H9 (cell line): ENCODE measurements around the gene NRCAM. TPM values are rescaled to one million over a fixed set of nuclear protein-coding genes. Genes with fewer than 3 reads are reported as not detected.
"Not testable (repeated sequence)": the region's sequence is repeated elsewhere in the genome, so short reads cannot be mapped to it uniquely, and the experiment has no call there.

Experiments
- DNase-seq: peaks from one replicate; pipeline ENCODE4 v3.0.0-alpha.2; 2017
- H2AFZ ChIP-seq: one replicate; pipeline ENCODE4 v1.6.1; 2013; ENCODE audit warnings: mild to moderate bottlenecking, low read length, control low read depth, moderate library complexity
- H2AK5ac ChIP-seq: 2 replicates; pipeline ENCODE4 v1.6.1; 2013; ENCODE audit warnings: low read length, control low read depth, mixed read lengths; ENCODE audit not compliant: insufficient read length
- H2BK120ac ChIP-seq: one replicate; pipeline ENCODE4 v1.6.1; 2013; ENCODE audit warnings: low read depth, mild to moderate bottlenecking, low read length, control low read depth, inconsistent platforms; ENCODE audit not compliant: poor library complexity, severe bottlenecking
- H2BK12ac ChIP-seq: 2 replicates; pipeline ENCODE4 v1.6.1; 2013; ENCODE audit warnings: low read length, control low read depth, mixed read lengths, low read depth; ENCODE audit not compliant: insufficient read length
- H2BK15ac ChIP-seq: 2 replicates; pipeline ENCODE4 v1.6.1; 2013; ENCODE audit warnings: low read depth, low read length, control low read depth
- H2BK20ac ChIP-seq: one replicate; pipeline ENCODE4 v1.6.1; 2013; ENCODE audit warnings: low read depth, mild to moderate bottlenecking, low read length, control low read depth, inconsistent platforms; ENCODE audit not compliant: poor library complexity, severe bottlenecking
- H2BK5ac ChIP-seq: 2 replicates; pipeline ENCODE4 v1.6.1; 2013; ENCODE audit warnings: low read length, control low read depth, mixed read lengths; ENCODE audit not compliant: insufficient read length
- H3K14ac ChIP-seq: 2 replicates; pipeline ENCODE4 v1.6.1; 2013; ENCODE audit warnings: low read length, control low read depth; ENCODE audit not compliant: insufficient read depth
- H3K18ac ChIP-seq: 2 replicates; pipeline ENCODE4 v1.6.1; 2013; ENCODE audit warnings: low read depth, mild to moderate bottlenecking, mixed read lengths, low read length, control low read depth; ENCODE audit not compliant: insufficient read length
- H3K23ac ChIP-seq: 2 replicates; pipeline ENCODE4 v1.6.1; 2013; ENCODE audit warnings: low read length, control low read depth, mixed read lengths, low read depth; ENCODE audit not compliant: insufficient read length
- H3K23me2 ChIP-seq: 2 replicates; pipeline ENCODE4 v1.6.1; 2013; ENCODE audit warnings: low read depth, mild to moderate bottlenecking, mixed read lengths, low read length, control low read depth; ENCODE audit not compliant: insufficient read length, poor library complexity, severe bottlenecking
- H3K27ac ChIP-seq: 2 replicates; pipeline ENCODE4 v1.5.1; 2013; ENCODE audit warnings: low read length, control low read depth, mixed read lengths, low read depth; ENCODE audit not compliant: insufficient read length
- H3K27me3 ChIP-seq: 2 replicates; pipeline ENCODE4 v1.6.1; 2013; ENCODE audit warnings: low read length, control low read depth, inconsistent platforms; ENCODE audit not compliant: insufficient read depth
- H3K4ac ChIP-seq: 2 replicates; pipeline ENCODE4 v1.6.1; 2013; ENCODE audit warnings: low read depth, mild to moderate bottlenecking, control low read depth, inconsistent platforms, low read length, moderate library complexity
- H3K4me1 ChIP-seq: 2 replicates; pipeline ENCODE4 v1.6.1; 2013; ENCODE audit warnings: low read length, control low read depth, inconsistent platforms; ENCODE audit not compliant: insufficient read depth
- H3K4me2 ChIP-seq: 2 replicates; pipeline ENCODE4 v1.6.1; 2013; ENCODE audit warnings: low read length, control low read depth, mixed read lengths; ENCODE audit not compliant: insufficient read length, insufficient read depth
- H3K56ac ChIP-seq: 2 replicates; pipeline ENCODE4 v1.6.1; 2013; ENCODE audit warnings: low read depth, mild to moderate bottlenecking, mixed read lengths, low read length, control low read depth; ENCODE audit not compliant: insufficient read length
- H3K79me1 ChIP-seq: 2 replicates; pipeline ENCODE4 v1.6.1; 2013; ENCODE audit warnings: low read depth, mild to moderate bottlenecking, moderate library complexity, low read length, control low read depth, inconsistent platforms; ENCODE audit not compliant: insufficient read depth, poor library complexity, severe bottlenecking
- H3K79me2 ChIP-seq: 2 replicates; pipeline ENCODE4 v1.6.1; 2013; ENCODE audit warnings: low read length, control low read depth, inconsistent platforms; ENCODE audit not compliant: insufficient read depth
- H3K9ac ChIP-seq: 2 replicates; pipeline ENCODE4 v1.6.1; 2013; ENCODE audit warnings: low read length, control low read depth, mixed read lengths; ENCODE audit not compliant: insufficient read length; ENCODE audit errors: extremely low read depth
- H3K9me3 ChIP-seq: one replicate; pipeline ENCODE4 v1.6.1; 2013; ENCODE audit warnings: low read depth, low read length, inconsistent platforms; ENCODE audit not compliant: control insufficient read depth
- H3T11ph ChIP-seq: one replicate; pipeline ENCODE4 v1.6.1; 2013; ENCODE audit warnings: mild to moderate bottlenecking, low read length, control low read depth, inconsistent platforms
- H4K20me1 ChIP-seq: one replicate; pipeline ENCODE4 v1.6.1; 2013; ENCODE audit not compliant: control insufficient read depth, insufficient read length, insufficient read depth
- H4K5ac ChIP-seq: 2 replicates; pipeline ENCODE4 v1.6.1; 2013; ENCODE audit warnings: low read depth, mild to moderate bottlenecking, mixed read lengths, low read length, control low read depth; ENCODE audit not compliant: insufficient read length
- H4K8ac ChIP-seq: replicated peaks from 2 replicates; pipeline ENCODE4 v1.6.1; 2013; ENCODE audit warnings: low read length, control low read depth, mixed read lengths, low read depth; ENCODE audit not compliant: insufficient read length
- H4K91ac ChIP-seq: 2 replicates; pipeline ENCODE4 v1.6.1; 2013; ENCODE audit warnings: low read depth, mild to moderate bottlenecking, moderate library complexity, mixed read lengths, low read length, control low read depth; ENCODE audit not compliant: insufficient read length
- H3K27ac Mint-ChIP-seq, 3 experiments: 2 replicates in 2 of 3; 3 replicates in 1 of 3; pipeline ENCODE4 v1.8.0; 2020 to 2021; ENCODE audit warnings: mixed read lengths in 3 of 3, mild to moderate bottlenecking in 1 of 3, moderate library complexity in 1 of 3
- H3K27me3 Mint-ChIP-seq: 2 replicates; pipeline ENCODE4 v1.8.0; 2021; ENCODE audit warnings: low read depth, mild to moderate bottlenecking, moderate library complexity, mixed read lengths
- H3K36me3 Mint-ChIP-seq, 3 experiments: 2 replicates in 2 of 3; 3 replicates in 1 of 3; pipeline ENCODE4 v1.8.0; 2020 to 2021; ENCODE audit warnings: low read depth in 3 of 3, mixed read lengths in 3 of 3; ENCODE audit not compliant: insufficient read depth in 1 of 3
- H3K4me1 Mint-ChIP-seq, 2 experiments: 2 replicates each; pipeline ENCODE4 v1.8.0; 2020; ENCODE audit warnings: mixed read lengths in 2 of 2
- H3K4me3 Mint-ChIP-seq, 2 experiments: 2 replicates in 1 of 2; 3 replicates in 1 of 2; pipeline ENCODE4 v1.8.0; 2020 to 2021; ENCODE audit warnings: mild to moderate bottlenecking in 2 of 2, mixed read lengths in 2 of 2, moderate library complexity in 1 of 2
- H3K9me3 Mint-ChIP-seq, 2 experiments: 2 replicates in 1 of 2; 3 replicates in 1 of 2; pipeline ENCODE4 v1.8.0; 2020; ENCODE audit warnings: mild to moderate bottlenecking in 2 of 2, mixed read lengths in 2 of 2, moderate library complexity in 1 of 2
- CTCF ChIP-seq: fragments of 200-600 bp; sonication (generic); conservative IDR thresholded peaks from 3 replicates; pipeline ENCODE4 v1.8.0; 2021; ENCODE audit warnings: antibody characterized with exemption, mild to moderate bottlenecking
- WGBS: extraction: QIAGEN DNeasy Blood & Tissue Kit; methylation state at CpG from one replicate; pipeline ENCODE4 v1.1.7; 2013; ENCODE audit warnings: missing lambda C conversion rate, low lambda C conversion rate, mixed read lengths; ENCODE audit not compliant: insufficient read length; ENCODE audit errors: extremely low coverage; 5-methylcytosine and 5-hydroxymethylcytosine counted together
- total RNA-seq: library from RNA; stranded (reverse); gene quantifications from 2 replicates; pipeline ENCODE4 v1.2.1, GENCODE V29; 2021

The NRCAM gene
- total RNA-seq, 1 experiment from 2014 or later, result 2.3 TPM

GRCh38 chr7:108340856-108341411, 115.3 kb downstream of the NRCAM start:
- Mint-ChIP-seq H3K4me1 (peaks cover 6 to 13% of the 10 kb centered on the region in 2 experiments), H3K36me3 (peaks cover 0 to 4% (median 2%) of the 10 kb centered on the region in 3 experiments; a peak in 2 of 7 replicates), H3K27ac (peak overlapping the region in 1 of 3 experiments; percentile 48; a peak in 1 of 7 replicates), H3K4me3 (no peak overlapping the region), H3K27me3 (no peaks in the 10 kb centered on the region), H3K9me3 (peaks cover 0 to 4% of the 10 kb centered on the region in 2 experiments; a peak in 2 of 5 replicates)
- H2BK120ac ChIP-seq, result no peak overlapping the region
- H3K9ac ChIP-seq, result no peak overlapping the region
- no peaks in the 10 kb centered on the region for H4K20me1 ChIP-seq
- no peak for TF ChIP-seq CTCF
- no peak overlapping the region for H2BK15ac ChIP-seq
- H3K18ac ChIP-seq, result no peak overlapping the region
- no peak overlapping the region for H3K23ac ChIP-seq
- no peaks in the 10 kb centered on the region for H3K79me2 ChIP-seq
- H3K27ac ChIP-seq, result no peak overlapping the region
- no peak overlapping the region for H3T11ph ChIP-seq
- no peak overlapping the region for H4K5ac ChIP-seq
- no peak overlapping the region for H2BK20ac ChIP-seq
- no peak overlapping the region for H3K56ac ChIP-seq
- no peak overlapping the region for H2BK5ac ChIP-seq
- H3K79me1 ChIP-seq, result no peaks in the 10 kb centered on the region
- H2AFZ ChIP-seq, result no peak overlapping the region
- WGBS, result no CpG with 5 or more reads among the region's 9 CpGs
- no peak overlapping the region for H3K4me2 ChIP-seq
- no peak overlapping the region for H4K91ac ChIP-seq
- no peaks in the 10 kb centered on the region for H3K4me1 ChIP-seq
- H3K23me2 ChIP-seq, result no peaks in the 10 kb centered on the region
- no peak for DNase-seq
- H3K27me3 ChIP-seq, result no peaks in the 10 kb centered on the region
- H3K4ac ChIP-seq, result no peak overlapping the region
- H4K8ac ChIP-seq, result no peak overlapping the region
- no peak overlapping the region for H3K14ac ChIP-seq
- H2BK12ac ChIP-seq, result no peak overlapping the region
- no peaks in the 10 kb centered on the region for H3K9me3 ChIP-seq
- no peak overlapping the region for H2AK5ac ChIP-seq

GRCh38 chr7:108340406-108340805, 115.8 kb downstream of the NRCAM start:
- not testable (repeated sequence) for H4K5ac ChIP-seq, H3K4me3 Mint-ChIP-seq, H2BK15ac ChIP-seq, H3K9me3 ChIP-seq, H3K27ac ChIP-seq, H3K79me2 ChIP-seq, H3T11ph ChIP-seq, H2BK12ac ChIP-seq, H3K56ac ChIP-seq, H3K36me3 Mint-ChIP-seq, DNase-seq, H3K4me2 ChIP-seq, H2BK5ac ChIP-seq, H3K14ac ChIP-seq, H3K23me2 ChIP-seq, H3K4ac ChIP-seq, H3K27me3 Mint-ChIP-seq, H3K9me3 Mint-ChIP-seq, H3K4me1 ChIP-seq, H2BK120ac ChIP-seq, H3K9ac ChIP-seq, H2AK5ac ChIP-seq, H4K8ac ChIP-seq, H4K91ac ChIP-seq, H2BK20ac ChIP-seq, H3K27ac Mint-ChIP-seq, H3K79me1 ChIP-seq, H3K18ac ChIP-seq, H3K27me3 ChIP-seq, H4K20me1 ChIP-seq, H3K23ac ChIP-seq, H2AFZ ChIP-seq
- peaks cover under 1 to 13% of the 10 kb centered on the region in 2 experiments; a peak in 3 of 4 replicates for H3K4me1 Mint-ChIP-seq
- WGBS, result no CpG with 5 or more reads among the region's 6 CpGs
